Fibroblast of the conjunctiva (primary cell): Measurements from ENCODE around the gene TFG.

Experiments
- DNase-seq: peaks from one replicate; pipeline ENCODE4 v3.0.0-alpha.2; 2010; ENCODE audit warnings: low read depth

Gene TFG

DNA sequence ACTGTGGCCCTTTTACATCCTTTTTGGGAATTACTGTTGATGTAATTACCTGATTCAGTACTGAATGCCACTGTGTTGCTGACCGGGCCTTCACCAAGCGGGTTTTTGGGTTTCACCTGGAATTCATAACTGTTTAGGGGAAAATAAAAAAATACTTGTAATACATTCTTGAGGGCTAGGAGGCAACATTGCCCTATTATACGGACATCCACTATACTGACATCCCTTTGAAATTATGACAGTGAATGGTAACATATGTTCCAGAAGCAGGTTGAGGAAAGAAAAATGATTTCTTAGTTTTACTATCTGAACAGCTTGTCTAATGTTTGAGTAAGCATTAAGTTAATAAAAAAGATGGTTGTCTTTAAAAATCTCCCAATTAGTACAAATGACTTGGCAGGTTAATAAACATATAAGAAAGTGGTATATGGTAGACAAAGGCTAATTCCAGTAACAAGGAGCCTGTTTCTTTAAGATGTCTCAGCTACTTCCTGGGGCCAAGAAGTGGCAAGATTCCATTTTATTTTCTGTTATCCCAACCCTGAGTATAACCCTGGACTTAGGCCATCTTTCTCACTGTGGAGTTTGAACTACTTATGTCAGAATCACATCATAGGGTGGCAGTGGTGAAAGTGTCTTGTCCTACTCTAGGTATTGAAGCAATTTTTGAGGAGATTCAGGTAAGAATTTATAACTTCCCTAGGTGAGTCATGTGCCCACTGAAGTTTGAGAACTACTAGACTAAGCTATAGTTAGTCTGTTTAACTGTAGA lies 45.5 kb downstream of the TFG start:
- DNase-seq: no peak

- DNase-seq: peak; percentile 28
Observed at GRCh38 chr3:100756441-100756840, 47.1 kb downstream of the TFG start.

GRCh38 chr3:100759159-100759558 lies 49.9 kb downstream of the TFG start:
- DNase-seq: no peak

- DNase-seq: no peak
Observed at GRCh38 chr3:100759950-100760349, 50.7 kb downstream of the TFG start.

DNA sequence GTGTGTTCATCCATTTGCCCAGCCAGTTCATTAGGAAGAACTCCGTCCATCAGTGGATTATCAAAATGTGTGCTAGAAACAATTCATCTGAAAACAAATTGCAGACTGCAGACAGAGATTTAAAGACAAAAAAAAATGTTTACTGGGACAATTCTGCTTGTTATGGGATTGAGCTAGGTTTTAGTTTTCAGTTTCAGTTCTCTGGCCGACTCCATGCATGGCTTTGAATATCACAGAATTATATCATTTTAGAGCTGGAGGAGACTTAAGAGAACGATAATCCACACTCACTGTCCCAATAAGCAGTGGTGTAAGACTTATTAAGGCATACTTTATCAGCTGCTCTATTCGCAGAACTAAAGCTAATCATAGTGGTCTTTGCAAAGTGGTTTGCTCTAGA lies 51.1 kb downstream of the TFG start:
- DNase-seq: no peak

- DNase-seq: no peak
Observed at GRCh38 chr3:100761211-100761942, 52.1 kb downstream of the TFG start.

GRCh38 chr3:100761951-100762350 lies 52.7 kb downstream of the TFG start:
- no peak for DNase-seq

DNA sequence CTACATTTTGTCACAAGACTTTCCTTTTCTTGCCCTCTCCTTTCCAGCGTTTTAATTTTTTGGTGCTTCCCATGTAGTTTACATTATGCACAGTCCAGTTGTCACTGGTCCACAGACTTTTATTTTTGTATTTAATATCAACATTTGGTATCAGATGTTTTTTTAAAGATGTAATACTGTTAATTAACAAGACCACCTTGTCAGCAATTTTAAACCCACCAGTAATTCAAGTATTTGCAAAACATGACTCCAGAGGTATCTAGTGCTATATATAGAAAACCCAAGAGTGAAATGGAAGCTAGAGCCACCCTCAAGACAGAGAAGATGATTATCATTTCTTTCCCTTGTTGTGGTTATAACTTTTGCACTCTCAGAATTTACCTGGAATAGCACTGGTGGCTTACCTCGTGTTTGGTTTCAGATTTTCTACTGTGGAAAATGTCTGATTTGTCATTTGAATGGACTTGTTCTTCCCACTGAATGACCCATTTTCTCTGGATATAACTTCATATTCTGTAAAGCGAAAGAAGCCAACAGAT lies 56.2 kb downstream of the TFG start:
- no peak for DNase-seq

DNA sequence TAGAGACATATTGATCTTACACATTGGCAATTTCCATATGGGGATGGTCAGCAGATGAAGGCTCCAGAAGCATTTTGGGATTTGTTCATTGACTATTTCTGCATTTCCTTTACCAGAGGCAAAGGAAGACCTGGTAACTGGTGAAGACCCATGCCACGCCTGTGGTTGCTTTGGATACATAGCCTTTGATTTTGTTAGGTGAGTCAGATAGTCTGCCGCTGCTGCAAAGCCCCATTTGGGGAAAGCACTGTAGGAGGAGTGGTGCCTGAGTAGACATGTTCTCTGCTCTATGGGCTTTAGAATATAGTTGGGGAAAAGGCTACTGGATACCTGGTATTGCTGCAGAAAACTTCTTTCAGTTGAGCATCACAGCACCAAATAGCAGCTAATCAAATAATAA lies 56.8 kb downstream of the TFG start:
- DNase-seq: no peak

GRCh38 chr3:100769693-100770092 lies 60.4 kb downstream of the TFG start:
- DNase-seq: no peak

DNA sequence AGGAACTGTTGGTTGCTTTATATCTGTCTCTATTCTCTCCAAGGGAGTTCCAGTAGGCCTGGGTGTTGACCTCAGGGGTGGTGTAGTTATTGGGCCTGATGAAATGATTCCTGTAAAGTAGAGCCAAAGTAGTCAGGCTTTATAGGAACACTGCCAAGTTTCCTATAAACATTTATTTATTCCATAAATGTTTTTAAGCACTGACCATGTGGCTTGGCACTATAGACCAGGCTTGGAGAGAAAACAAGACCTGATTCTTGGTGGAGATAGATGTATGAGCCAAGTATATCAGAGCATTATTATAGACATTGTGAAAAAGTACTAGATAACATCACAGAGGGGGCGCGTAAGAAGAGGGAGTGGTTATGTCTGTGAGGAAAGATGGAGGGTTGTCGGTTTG lies 65.9 kb downstream of the TFG start:
- no peak for DNase-seq

DNA sequence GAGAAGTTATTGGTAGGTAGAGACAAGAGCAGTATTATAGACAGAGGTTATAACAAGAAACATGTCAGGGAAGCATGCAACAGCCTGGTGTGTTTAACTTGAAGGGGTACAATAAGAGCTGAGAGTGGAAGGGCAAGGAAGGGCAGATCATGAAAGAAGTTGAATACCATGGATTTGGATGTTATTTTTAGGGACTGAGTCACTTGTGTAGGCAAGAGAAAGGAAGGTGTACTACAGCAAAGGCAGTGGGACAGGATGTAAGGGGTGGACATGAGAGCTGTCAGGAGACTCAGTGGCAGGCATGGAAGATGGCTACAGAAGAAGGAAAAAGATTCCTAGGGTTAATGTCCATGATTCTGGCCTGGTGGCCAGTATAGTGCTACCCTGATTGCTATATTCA lies 66.4 kb downstream of the TFG start:
- no peak for DNase-seq

- no peak for DNase-seq
Observed at GRCh38 chr3:100776097-100776729, 66.9 kb downstream of the TFG start.

DNA sequence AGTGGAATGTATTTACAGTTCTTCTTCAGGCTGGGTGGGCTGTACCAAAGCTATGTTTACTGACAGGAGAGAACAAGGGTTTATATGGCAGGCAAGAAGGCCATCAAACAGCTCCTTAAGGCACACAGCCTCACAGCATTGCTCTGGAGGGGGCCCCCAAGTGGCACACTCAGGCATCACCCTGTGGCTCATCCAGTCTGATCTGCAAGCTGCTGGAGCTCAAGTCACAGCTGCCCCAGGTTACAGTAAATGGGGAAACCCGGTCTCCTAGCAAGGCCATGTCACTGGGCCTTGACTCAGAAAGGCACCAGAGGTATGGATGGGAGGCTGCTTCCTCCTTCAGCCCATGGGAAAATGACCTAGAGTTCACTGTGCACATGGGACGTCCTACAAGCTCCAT lies 67.5 kb downstream of the TFG start:
- DNase-seq: no peak

- no peak for DNase-seq
Observed at GRCh38 chr3:100777271-100777670, 68.0 kb downstream of the TFG start.

GRCh38 chr3:100779480-100779879 lies 70.2 kb downstream of the TFG start:
- no peak for DNase-seq

- DNase-seq: no peak
Observed at GRCh38 chr3:100780071-100780622, 70.9 kb downstream of the TFG start.

- no peak for DNase-seq
Observed at GRCh38 chr3:100781301-100781700, 72.0 kb downstream of the TFG start.

DNA sequence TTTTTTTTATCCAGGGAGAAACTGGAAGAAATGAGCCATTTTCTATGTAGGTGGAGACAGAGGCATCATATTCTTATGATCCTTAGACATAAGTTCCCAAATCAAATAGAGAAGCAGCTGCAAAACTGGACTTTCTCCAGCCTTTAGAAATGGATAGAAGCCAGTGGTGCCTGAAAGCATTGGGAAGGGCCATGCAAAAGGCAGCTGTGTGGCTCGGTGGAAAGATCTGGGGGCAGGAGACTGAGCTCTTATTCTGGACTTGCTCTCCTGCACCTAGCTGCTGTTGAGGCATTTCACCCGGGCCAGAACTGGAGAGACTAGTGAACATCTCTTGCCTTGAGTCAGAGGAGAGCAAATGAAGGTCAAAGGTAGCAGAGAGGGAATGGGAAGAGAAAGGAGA lies 73.1 kb downstream of the TFG start:
- no peak for DNase-seq

GRCh38 chr3:100782906-100783305 lies 73.6 kb downstream of the TFG start:
- DNase-seq: no peak

DNA sequence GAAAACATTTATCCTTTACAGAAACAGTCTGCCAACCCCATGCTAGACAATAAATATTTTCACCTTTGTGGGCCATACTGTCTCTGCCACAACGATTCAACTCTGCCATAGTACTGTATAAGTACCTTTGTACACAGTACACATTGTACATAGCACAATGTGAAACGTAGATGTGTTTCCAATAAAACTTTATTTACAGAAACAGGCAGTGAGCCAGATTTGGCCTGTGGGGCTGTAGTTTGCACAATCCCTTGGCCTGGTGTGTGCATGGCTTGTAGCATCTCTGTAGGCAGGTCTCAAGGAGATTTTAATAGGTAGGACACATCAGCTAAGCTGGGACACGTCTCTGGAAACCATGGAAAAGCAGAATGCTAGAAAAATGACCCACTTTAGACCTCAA lies 74.3 kb downstream of the TFG start:
- DNase-seq: no peak

GRCh38 chr3:100789579-100789978 lies 80.3 kb downstream of the TFG start:
- no peak for DNase-seq

DNA sequence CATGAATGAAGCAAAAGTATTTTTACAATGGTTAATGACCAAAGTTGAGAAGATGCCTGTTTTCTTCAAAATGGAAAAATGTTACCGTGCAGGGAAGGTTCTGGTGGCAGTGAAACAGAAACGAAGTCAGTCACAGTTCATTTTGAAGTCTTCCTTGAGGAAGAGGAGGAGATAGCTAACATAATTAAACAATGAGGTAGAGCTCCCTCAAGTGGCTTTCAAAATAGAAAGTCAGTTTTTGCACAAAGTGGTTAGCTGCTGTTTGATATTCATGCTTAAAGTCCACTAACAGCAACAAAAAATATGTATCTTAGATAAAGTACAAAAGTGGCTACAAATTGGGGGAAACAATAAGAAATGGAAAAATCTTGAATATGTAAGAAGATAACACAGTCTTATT lies 87.3 kb downstream of the TFG start:
- DNase-seq: no peak
